OCI-LY1 (cell line): ENCODE results near the gene WBP2.

ENCODE experiments used
- EZH2 ChIP-seq: fragments of 200-600 bp; sonication (generic), shearing (Covaris generic); IDR thresholded peaks from 2 replicates; pipeline ENCODE4 v1.8.0; 2017; ENCODE audit warnings: borderline replicate concordance, mixed run types, mild to moderate bottlenecking, antibody characterized with exemption, low read length, moderate library complexity, mixed read lengths
- TF ChIP-seq, protein P1 (sequence below): fragments of 200-600 bp; sonication (generic), shearing (Covaris generic); IDR thresholded peaks from 2 replicates; pipeline ENCODE4 v1.5.1; 2017; ENCODE audit warnings: mild to moderate bottlenecking, antibody characterized with exemption, low read length, moderate library complexity, mixed read lengths

DNA sequence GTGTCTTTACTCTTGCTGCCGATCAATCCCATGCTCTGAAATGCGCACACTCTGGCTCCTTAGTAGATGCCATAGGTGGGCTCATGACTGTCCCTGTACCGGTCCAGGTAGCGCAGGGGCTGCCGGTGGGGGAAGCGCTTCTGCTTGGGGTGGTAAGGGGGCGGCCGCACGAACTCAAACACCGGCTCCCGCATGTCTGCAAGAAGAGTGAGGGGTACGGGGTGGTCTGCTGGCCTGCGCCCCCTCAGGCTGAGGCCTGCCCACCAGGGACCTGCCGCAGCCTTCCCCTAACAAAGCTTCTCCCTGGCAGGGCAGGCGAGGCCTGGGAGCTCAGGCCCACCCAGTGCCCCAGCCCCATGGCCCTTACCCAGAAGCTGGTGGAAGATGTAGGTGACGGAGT lies 43.7 kb upstream of the WBP2 start:
- TF ChIP-seq, protein P1, sequence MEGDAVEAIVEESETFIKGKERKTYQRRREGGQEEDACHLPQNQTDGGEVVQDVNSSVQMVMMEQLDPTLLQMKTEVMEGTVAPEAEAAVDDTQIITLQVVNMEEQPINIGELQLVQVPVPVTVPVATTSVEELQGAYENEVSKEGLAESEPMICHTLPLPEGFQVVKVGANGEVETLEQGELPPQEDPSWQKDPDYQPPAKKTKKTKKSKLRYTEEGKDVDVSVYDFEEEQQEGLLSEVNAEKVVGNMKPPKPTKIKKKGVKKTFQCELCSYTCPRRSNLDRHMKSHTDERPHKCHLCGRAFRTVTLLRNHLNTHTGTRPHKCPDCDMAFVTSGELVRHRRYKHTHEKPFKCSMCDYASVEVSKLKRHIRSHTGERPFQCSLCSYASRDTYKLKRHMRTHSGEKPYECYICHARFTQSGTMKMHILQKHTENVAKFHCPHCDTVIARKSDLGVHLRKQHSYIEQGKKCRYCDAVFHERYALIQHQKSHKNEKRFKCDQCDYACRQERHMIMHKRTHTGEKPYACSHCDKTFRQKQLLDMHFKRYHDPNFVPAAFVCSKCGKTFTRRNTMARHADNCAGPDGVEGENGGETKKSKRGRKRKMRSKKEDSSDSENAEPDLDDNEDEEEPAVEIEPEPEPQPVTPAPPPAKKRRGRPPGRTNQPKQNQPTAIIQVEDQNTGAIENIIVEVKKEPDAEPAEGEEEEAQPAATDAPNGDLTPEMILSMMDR, result no peak
- no peak for TF ChIP-seq EZH2
